SK-N-SH (cell line): Measurements from ENCODE around the gene THOC6.

Source experiments
- CTCF ChIP-seq: fragments of 200-600 bp; sonication (generic); IDR thresholded peaks from 2 replicates; pipeline ENCODE4 v1.6.1; 2017; ENCODE audit warnings: antibody characterized with exemption, mild to moderate bottlenecking, moderate library complexity
- FOXM1 ChIP-seq: IDR thresholded peaks from 2 replicates; pipeline ENCODE4 v1.4.0; 2012; ENCODE audit warnings: low read depth, mild to moderate bottlenecking
- GABPA ChIP-seq: IDR thresholded peaks from 2 replicates; pipeline ENCODE4 v1.4.0; 2012; ENCODE audit warnings: low read depth, mild to moderate bottlenecking
- SMC3 ChIP-seq: IDR thresholded peaks from 2 replicates; pipeline ENCODE4 v1.6.1; 2012; ENCODE audit warnings: low read depth, low read length, improper control_type of control experiment
- TAF1 ChIP-seq: IDR thresholded peaks from 2 replicates; pipeline ENCODE4 v1.6.1; 2012; ENCODE audit warnings: low read depth, mild to moderate bottlenecking, low read length, moderate library complexity, borderline replicate concordance

GRCh38 chr16:2979669-2980226 lies 44.1 kb upstream of the THOC6 start:
- no peak for TF ChIP-seq CTCF
- TF ChIP-seq TAF1: no peak
- no peak for TF ChIP-seq FOXM1
- no peak for TF ChIP-seq SMC3
- TF ChIP-seq GABPA: no peak
